Measurements from ENCODE around the gene CACNA1C. TPM values are rescaled to one million over a fixed set of nuclear protein-coding genes. Genes with fewer than 3 reads are reported as not detected.

The CACNA1C gene
- polyA plus RNA-seq, 4 donors = 6.8 to 17.5 (median 9.5) TPM

GRCh38 chr12:2374092-2374906 lies 321.5 kb downstream of the CACNA1C start:
- DNase-seq (ENCODE audit: low read depth in 4 of 4, low spot score in 3 of 4) = no peak

- no peak for DNase-seq (ENCODE audit: low read depth in 4 of 4, low spot score in 3 of 4)
These were observed 323.1 kb downstream of the CACNA1C start for GRCh38 chr12:2375871-2376270.

- no peak for DNase-seq (ENCODE audit: low read depth in 4 of 4, low spot score in 3 of 4)
These were observed 324.3 kb downstream of the CACNA1C start for GRCh38 chr12:2376908-2377657.

GRCh38 chr12:2378835-2379330 lies 326.1 kb downstream of the CACNA1C start:
- DNase-seq (ENCODE audit: low read depth in 4 of 4, low spot score in 3 of 4) = no peak

- no peak for DNase-seq (ENCODE audit: low read depth in 4 of 4, low spot score in 3 of 4)
These were observed 328.2 kb downstream of the CACNA1C start for GRCh38 chr12:2380946-2381345.

- DNase-seq (ENCODE audit: low read depth in 4 of 4, low spot score in 3 of 4) = no peak
These were observed 329.8 kb downstream of the CACNA1C start for GRCh38 chr12:2382370-2383155.

- DNase-seq (ENCODE audit: low read depth in 4 of 4, low spot score in 3 of 4) = no peak
These were observed 330.7 kb downstream of the CACNA1C start for GRCh38 chr12:2383325-2384028.

GRCh38 chr12:2384029-2384386 lies 331.2 kb downstream of the CACNA1C start:
- DNase-seq (ENCODE audit: low read depth in 4 of 4, low spot score in 3 of 4) = no peak

GRCh38 chr12:2384533-2385351 lies 332.0 kb downstream of the CACNA1C start:
- peak in 1 of 4 donors; percentile 29 for DNase-seq (ENCODE audit: low read depth in 4 of 4, low spot score in 3 of 4)

GRCh38 chr12:2385529-2385928 lies 332.7 kb downstream of the CACNA1C start:
- no peak for DNase-seq (ENCODE audit: low read depth in 4 of 4, low spot score in 3 of 4)

GRCh38 chr12:2386566-2386965 lies 333.8 kb downstream of the CACNA1C start:
- DNase-seq (ENCODE audit: low read depth in 4 of 4, low spot score in 3 of 4) = no peak

GRCh38 chr12:2387103-2387834 lies 334.5 kb downstream of the CACNA1C start:
- no peak for DNase-seq (ENCODE audit: low read depth in 4 of 4, low spot score in 3 of 4)

GRCh38 chr12:2389079-2389790 lies 336.4 kb downstream of the CACNA1C start:
- DNase-seq (ENCODE audit: low read depth in 4 of 4, low spot score in 3 of 4) = no peak

GRCh38 chr12:2390133-2390532 lies 337.3 kb downstream of the CACNA1C start:
- DNase-seq (ENCODE audit: low read depth in 4 of 4, low spot score in 3 of 4) = no peak

- DNase-seq (ENCODE audit: low read depth in 4 of 4, low spot score in 3 of 4) = no peak
These were observed 338.1 kb downstream of the CACNA1C start for GRCh38 chr12:2390850-2391390.

- no peak for DNase-seq (ENCODE audit: low read depth in 4 of 4, low spot score in 3 of 4)
These were observed 339.0 kb downstream of the CACNA1C start for GRCh38 chr12:2391740-2392331.

- DNase-seq (ENCODE audit: low read depth in 4 of 4, low spot score in 3 of 4) = no peak
These were observed 340.2 kb downstream of the CACNA1C start for GRCh38 chr12:2393016-2393415.

- no peak for DNase-seq (ENCODE audit: low read depth in 4 of 4, low spot score in 3 of 4)
These were observed 341.2 kb downstream of the CACNA1C start for GRCh38 chr12:2393996-2394395.
